Endothelial cell of umbilical vein (primary cell): ENCODE measurements around the gene LGI2. TPM values are rescaled to one million over a fixed set of nuclear protein-coding genes. Genes with fewer than 3 reads are reported as not detected.

ENCODE experiments used
- BruUV-seq: library from RNA; stranded (reverse); fragments of 400-500 nt; replicated peaks from 2 replicates; lab custom pipeline; 2021; lab: Mats Ljungman, UMichigan
- CTCF ChIA-PET: fragments of 300-600, 350-600 bp; sonication (Branson Sonifier 250); formaldehyde crosslinking; loops from one replicate; lab custom pipeline; 2021; ENCODE audit warnings: antibody characterized with exemption, inconsistent platforms; lab: Charles Lee
- POLR2A ChIA-PET: fragments of 300-600, 350-600 bp; sonication (Branson Sonifier 250); formaldehyde crosslinking; loops from one replicate; lab custom pipeline; 2021; ENCODE audit warnings: antibody characterized with exemption, inconsistent platforms; lab: Charles Lee
- DNase-seq: peaks from one replicate; pipeline ENCODE4 v3.0.0-alpha.2; 2011; ENCODE audit warnings: low read depth, low spot score
- FAIRE-seq: peaks from 2 replicates; lab custom pipeline; 2011; peaks lifted over from hg19 to GRCh38; lab: Jason Lieb, UNC
- H2AFZ ChIP-seq: 2 replicates; pipeline ENCODE4 v1.6.0; 2012; ENCODE audit warnings: low read depth, low read length, control low read depth, inconsistent platforms
- H3K27ac ChIP-seq: 2 replicates; pipeline ENCODE4 v1.5.1; 2011; ENCODE audit warnings: low read depth, mild to moderate bottlenecking, control low read depth, low read length, moderate library complexity; ENCODE audit not compliant: insufficient read depth
- H3K27me3 ChIP-seq, 2 experiments: 2 replicates each; pipeline versions ENCODE4 v1.6.0 to v1.6.1; 2011; ENCODE audit warnings: low read length in 2 of 2, mixed read lengths in 1 of 2; ENCODE audit not compliant: control insufficient read depth in 2 of 2, insufficient read depth in 2 of 2
- H3K36me3 ChIP-seq, 2 experiments: 2 replicates in 1 of 2; 3 replicates in 1 of 2; pipeline ENCODE4 v1.5.1; 2011; ENCODE audit warnings: low read length in 2 of 2, mild to moderate bottlenecking in 1 of 2, moderate library complexity in 1 of 2; ENCODE audit not compliant: control insufficient read depth in 2 of 2, insufficient read depth in 2 of 2; ENCODE audit errors: extremely low read depth in 1 of 2
- H3K4me1 ChIP-seq: 3 replicates; pipeline ENCODE4 v1.5.1; 2011; ENCODE audit warnings: mild to moderate bottlenecking, low read length; ENCODE audit not compliant: control insufficient read depth, insufficient read depth; ENCODE audit errors: extremely low read depth
- H3K4me2 ChIP-seq: 2 replicates; pipeline ENCODE4 v1.6.1; 2011; ENCODE audit warnings: low read length, control low read depth, mixed read lengths; ENCODE audit not compliant: insufficient read depth
- H3K4me3 ChIP-seq, 3 experiments: fragments of 200-600 bp in 1 of 3; sonication (generic), shearing (Covaris generic) in 1 of 3; replicated peaks in 1 of 3; 2 replicates each; pipeline ENCODE4 v1.5.1; 2011 to 2016; ENCODE audit warnings: control low read depth in 3 of 3, low read length in 3 of 3, mild to moderate bottlenecking in 2 of 3, inconsistent platforms in 1 of 3, low read depth in 1 of 3, moderate library complexity in 1 of 3; ENCODE audit not compliant: insufficient read depth in 1 of 3
- H3K79me2 ChIP-seq: 2 replicates; pipeline ENCODE4 v1.6.0; 2012; ENCODE audit warnings: low read length, inconsistent platforms; ENCODE audit not compliant: control insufficient read depth, insufficient read depth
- H3K9ac ChIP-seq: replicated peaks from 2 replicates; pipeline ENCODE3; 2011; ENCODE audit warnings: low read length, control low read depth; ENCODE audit not compliant: insufficient read depth; ENCODE audit errors: extremely low read depth
- H3K9me1 ChIP-seq: replicated peaks from 3 replicates; pipeline ENCODE4 v1.6.0; 2011; ENCODE audit warnings: mild to moderate bottlenecking, low read length; ENCODE audit not compliant: control insufficient read depth, insufficient read depth; ENCODE audit errors: extremely low read depth
- H3K9me3 ChIP-seq: replicated peaks from 2 replicates; pipeline ENCODE4 v1.5.1; 2012; ENCODE audit warnings: low read length, inconsistent platforms; ENCODE audit not compliant: control insufficient read depth, insufficient read depth
- H4K20me1 ChIP-seq: replicated peaks from 2 replicates; pipeline ENCODE3; 2011; ENCODE audit warnings: mild to moderate bottlenecking, low read length; ENCODE audit not compliant: control insufficient read depth, insufficient read depth; ENCODE audit errors: extremely low read depth
- EZH2 ChIP-seq: IDR thresholded peaks from 2 replicates; pipeline ENCODE4 v1.6.1; 2012; ENCODE audit warnings: borderline replicate concordance, low read depth, mild to moderate bottlenecking, moderate library complexity, low read length, inconsistent platforms; ENCODE audit not compliant: severe bottlenecking
- FOS ChIP-seq: IDR thresholded peaks from 2 replicates; pipeline ENCODE4 v1.6.1; 2011; ENCODE audit warnings: mild to moderate bottlenecking, low read length, moderate library complexity, borderline replicate concordance; ENCODE audit not compliant: insufficient read depth
- GATA2 ChIP-seq: IDR thresholded peaks from 2 replicates; pipeline ENCODE4 v1.7.0; 2011; ENCODE audit warnings: low read depth, mild to moderate bottlenecking, moderate library complexity, mixed read lengths, low read length; ENCODE audit not compliant: insufficient read length, insufficient read depth
- JUN ChIP-seq: IDR thresholded peaks from 2 replicates; pipeline ENCODE4 v1.6.1; 2011; ENCODE audit warnings: borderline replicate concordance, low read depth; ENCODE audit not compliant: insufficient read length, insufficient read depth
- MYC ChIP-seq: IDR thresholded peaks from one replicate; pipeline ENCODE4 v1.6.1; 2011; ENCODE audit warnings: mild to moderate bottlenecking, low read depth, low read length
- POLR2A ChIP-seq: IDR thresholded peaks from 2 replicates; pipeline ENCODE4 v1.6.1; 2012; ENCODE audit warnings: low read depth, mild to moderate bottlenecking, control low read depth, low read length
- POLR2AphosphoS5 ChIP-seq: IDR thresholded peaks from 2 replicates; pipeline ENCODE4 v1.6.1; 2012; ENCODE audit warnings: low read depth, mild to moderate bottlenecking, control low read depth, low read length, moderate library complexity; ENCODE audit not compliant: insufficient read depth
- dilution Hi-C: fragments of 300-500 bp; cut with MboI; formaldehyde crosslinking; loops from one replicate; pipeline ENCODE4 v1.15.0; 2019; ENCODE audit warnings: low sequenced_read_pairs; ENCODE audit not compliant: extremely low pct_ligation_motif_present
- intact Hi-C: fragments of 100-400 bp; cut with micrococcal nuclease; formaldehyde crosslinking; loops from one replicate; pipeline ENCODE4 v1.10.0; 2022
- polyA plus RNA-seq, 4 experiments: library from polyadenylated mRNA; depleted of rRNA in 3 of 4; stranded (reverse) in 3 of 4; unstranded in 1 of 4; fragments of >200 nt; gene quantifications; 2 replicates each; pipeline versions ENCODE4 v1.2.1 to v1.2.3, GENCODE V29; 2011 to 2012; ENCODE audit warnings: missing spikeins in 1 of 4
- total RNA-seq: library from RNA; stranded (reverse); gene quantifications from 2 replicates; pipeline ENCODE4 v1.2.3, GENCODE V29; 2021
- TF ChIP-seq, protein P1 (sequence below), 2 donors: IDR thresholded peaks; 1 replicate in 1 of 2; 2 replicates in 1 of 2; pipeline ENCODE4 v1.5.1; 2011; ENCODE audit warnings: low read length in 2 of 2, mild to moderate bottlenecking in 2 of 2, moderate library complexity in 2 of 2, control low read depth in 1 of 2, inconsistent platforms in 1 of 2, low read depth in 1 of 2; ENCODE audit not compliant: insufficient read depth in 1 of 2; ENCODE audit errors: extremely low read depth in 1 of 2
- TF ChIP-seq, protein P2 (sequence below): IDR thresholded peaks from 2 replicates; pipeline ENCODE4 v1.6.1; 2011; ENCODE audit not compliant: insufficient read depth, insufficient read length

Gene LGI2
- total and polyA plus RNA-seq, 2 donors (not counting 3 experiments of a cell fraction or from before 2014, with no cell fraction given), result not detected

DNA sequence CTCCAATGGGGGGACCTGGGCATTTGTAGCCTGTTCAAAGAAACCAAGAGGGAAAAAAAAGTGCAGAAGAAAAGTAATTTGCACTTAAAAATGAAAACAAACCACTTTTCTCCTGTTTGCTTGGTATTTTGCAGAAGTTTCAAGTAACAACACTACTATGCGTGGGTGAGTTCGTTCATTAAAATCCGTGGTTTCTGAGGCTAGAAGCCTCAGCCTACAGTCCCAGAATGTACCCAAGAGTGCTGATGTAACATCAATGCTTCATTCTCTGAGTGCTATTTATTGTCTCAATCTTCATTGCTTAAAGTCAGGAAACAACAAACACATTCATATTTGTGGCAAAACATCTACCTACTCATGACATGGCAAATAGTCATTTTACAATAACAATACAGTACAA is 29.2 kb downstream of the LGI2 start:
- no peaks in the 10 kb centered on the region for H3K9me3 ChIP-seq

More for the DNA sequence above, 29.2 kb downstream of the LGI2 start:
- Histone ChIP-seq H3K27ac (no peak overlapping the region), H3K9ac (no peak overlapping the region), H3K36me3 (no peaks in the 10 kb centered on the region), H3K4me1 (peaks cover 19% of the 10 kb centered on the region), H3K9me1 (no peaks in the 10 kb centered on the region), H4K20me1 (no peaks in the 10 kb centered on the region), H3K27me3 (peaks cover 0 to 5% of the 10 kb centered on the region in 2 experiments), H3K4me2 (no peak overlapping the region), H3K4me3 (no peak overlapping the region), H2AFZ (no peak overlapping the region), H3K79me2 (no peaks in the 10 kb centered on the region)
- FAIRE-seq (no peak), DNase-seq (no peak)
- intact Hi-C loops (no loop called here), dilution Hi-C loops (no loop called here)
- TF ChIP-seq, protein P1, sequence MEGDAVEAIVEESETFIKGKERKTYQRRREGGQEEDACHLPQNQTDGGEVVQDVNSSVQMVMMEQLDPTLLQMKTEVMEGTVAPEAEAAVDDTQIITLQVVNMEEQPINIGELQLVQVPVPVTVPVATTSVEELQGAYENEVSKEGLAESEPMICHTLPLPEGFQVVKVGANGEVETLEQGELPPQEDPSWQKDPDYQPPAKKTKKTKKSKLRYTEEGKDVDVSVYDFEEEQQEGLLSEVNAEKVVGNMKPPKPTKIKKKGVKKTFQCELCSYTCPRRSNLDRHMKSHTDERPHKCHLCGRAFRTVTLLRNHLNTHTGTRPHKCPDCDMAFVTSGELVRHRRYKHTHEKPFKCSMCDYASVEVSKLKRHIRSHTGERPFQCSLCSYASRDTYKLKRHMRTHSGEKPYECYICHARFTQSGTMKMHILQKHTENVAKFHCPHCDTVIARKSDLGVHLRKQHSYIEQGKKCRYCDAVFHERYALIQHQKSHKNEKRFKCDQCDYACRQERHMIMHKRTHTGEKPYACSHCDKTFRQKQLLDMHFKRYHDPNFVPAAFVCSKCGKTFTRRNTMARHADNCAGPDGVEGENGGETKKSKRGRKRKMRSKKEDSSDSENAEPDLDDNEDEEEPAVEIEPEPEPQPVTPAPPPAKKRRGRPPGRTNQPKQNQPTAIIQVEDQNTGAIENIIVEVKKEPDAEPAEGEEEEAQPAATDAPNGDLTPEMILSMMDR (IDR thresholded peaks at IDR 0.05; ENCODE audit: extremely low read depth in 1 of 2, insufficient read depth in 1 of 2, low read depth in 1 of 2, low read length in 2 of 2), result no peak
- no peak for TF ChIP-seq POLR2A
- no peak for TF ChIP-seq GATA2
- TF ChIP-seq FOS, result no peak
- TF ChIP-seq JUN, result no peak
- TF ChIP-seq EZH2, result no peak
- no peak for TF ChIP-seq MYC
- TF ChIP-seq POLR2AphosphoS5, result no peak
- TF ChIP-seq, protein P2, sequence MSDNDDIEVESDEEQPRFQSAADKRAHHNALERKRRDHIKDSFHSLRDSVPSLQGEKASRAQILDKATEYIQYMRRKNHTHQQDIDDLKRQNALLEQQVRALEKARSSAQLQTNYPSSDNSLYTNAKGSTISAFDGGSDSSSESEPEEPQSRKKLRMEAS, result no peak
- ChIA-PET POLR2A (no interaction called here), CTCF (interaction anchor here (4.5 kb wide), 1 partner anchor 21 kb away, joined by 31 read pairs; no protein-coding TSS in a partner anchor)
- no TSS peak for BruUV-seq
